ENCODE results near the gene SPEG.

The SPEG gene

DNA sequence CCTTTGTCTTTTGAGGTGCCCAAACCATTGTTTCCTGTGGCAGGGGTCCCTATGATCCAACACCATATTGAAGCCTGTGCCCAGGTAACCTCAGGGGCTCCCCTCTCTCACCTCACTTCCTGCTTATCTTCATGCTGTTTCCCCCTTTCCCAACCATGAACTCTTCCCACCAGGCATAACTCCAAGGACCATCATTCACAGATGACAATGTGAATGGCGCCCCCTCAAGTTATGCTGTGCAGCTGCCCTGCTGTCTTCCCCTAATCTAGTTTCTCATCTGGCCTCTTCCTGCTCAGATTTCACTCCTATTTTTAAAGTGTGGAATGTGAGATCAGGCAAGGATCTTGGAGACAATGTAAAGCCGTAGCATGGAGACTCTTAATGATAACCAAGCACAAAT lies 65.5 kb downstream of the SPEG start:
- H3K27ac ChIP-seq (replicated peaks): no peak overlapping the region
- no peak for DNase-seq (ENCODE audit: low read depth in 1 of 2, low spot score in 1 of 2)
- TF ChIP-seq SPI1 (IDR thresholded peaks at IDR 0.05; ENCODE audit: borderline replicate concordance, low read depth) (no peak), POLR2AphosphoS5 (IDR thresholded peaks at IDR 0.05; ENCODE audit: low read depth) (no peak), GABPA (IDR thresholded peaks at IDR 0.05; ENCODE audit: low read depth) (no peak), REST (IDR thresholded peaks at IDR 0.05; ENCODE audit: insufficient replicate concordance, low read depth) (no peak)
- TF ChIP-seq, protein P1, sequence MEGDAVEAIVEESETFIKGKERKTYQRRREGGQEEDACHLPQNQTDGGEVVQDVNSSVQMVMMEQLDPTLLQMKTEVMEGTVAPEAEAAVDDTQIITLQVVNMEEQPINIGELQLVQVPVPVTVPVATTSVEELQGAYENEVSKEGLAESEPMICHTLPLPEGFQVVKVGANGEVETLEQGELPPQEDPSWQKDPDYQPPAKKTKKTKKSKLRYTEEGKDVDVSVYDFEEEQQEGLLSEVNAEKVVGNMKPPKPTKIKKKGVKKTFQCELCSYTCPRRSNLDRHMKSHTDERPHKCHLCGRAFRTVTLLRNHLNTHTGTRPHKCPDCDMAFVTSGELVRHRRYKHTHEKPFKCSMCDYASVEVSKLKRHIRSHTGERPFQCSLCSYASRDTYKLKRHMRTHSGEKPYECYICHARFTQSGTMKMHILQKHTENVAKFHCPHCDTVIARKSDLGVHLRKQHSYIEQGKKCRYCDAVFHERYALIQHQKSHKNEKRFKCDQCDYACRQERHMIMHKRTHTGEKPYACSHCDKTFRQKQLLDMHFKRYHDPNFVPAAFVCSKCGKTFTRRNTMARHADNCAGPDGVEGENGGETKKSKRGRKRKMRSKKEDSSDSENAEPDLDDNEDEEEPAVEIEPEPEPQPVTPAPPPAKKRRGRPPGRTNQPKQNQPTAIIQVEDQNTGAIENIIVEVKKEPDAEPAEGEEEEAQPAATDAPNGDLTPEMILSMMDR (IDR thresholded peaks at IDR 0.05; ENCODE audit: insufficient read depth, low read length): no peak
- H3K27me3 ChIP-seq (ENCODE audit: insufficient read depth, poor library complexity, severe bottlenecking): peaks cover 28% of the 10 kb centered on the region
- no peak overlapping the region for H3K4me3 ChIP-seq (replicated peaks; ENCODE audit: insufficient read depth, low read length)

- TF ChIP-seq POLR2AphosphoS5 (IDR thresholded peaks at IDR 0.05; ENCODE audit: low read depth) (no peak), GABPA (IDR thresholded peaks at IDR 0.05; ENCODE audit: low read depth) (no peak), REST (IDR thresholded peaks at IDR 0.05; ENCODE audit: insufficient replicate concordance, low read depth) (no peak), SPI1 (IDR thresholded peaks at IDR 0.05; ENCODE audit: borderline replicate concordance, low read depth) (no peak)
- TF ChIP-seq, protein P1 (IDR thresholded peaks at IDR 0.05; ENCODE audit: insufficient read depth, low read length): no peak
- Histone ChIP-seq H3K4me3 (replicated peaks; ENCODE audit: insufficient read depth, low read length) (no peak overlapping the region), H3K27ac (replicated peaks) (no peak overlapping the region), H3K27me3 (ENCODE audit: insufficient read depth, poor library complexity, severe bottlenecking) (peaks cover 13% of the 10 kb centered on the region)
- DNase-seq (ENCODE audit: low read depth in 1 of 2, low spot score in 1 of 2): no peak
Observed at GRCh38 chr2:219501849-219502248, 67.2 kb downstream of the SPEG start.

GRCh38 chr2:219502618-219503017 lies 68.0 kb downstream of the SPEG start:
- Histone ChIP-seq H3K27me3 (ENCODE audit: insufficient read depth, poor library complexity, severe bottlenecking) (peaks cover 5% of the 10 kb centered on the region), H3K27ac (replicated peaks) (no peak overlapping the region), H3K4me3 (replicated peaks; ENCODE audit: insufficient read depth, low read length) (no peak overlapping the region)
- no peak for DNase-seq (ENCODE audit: low read depth in 1 of 2, low spot score in 1 of 2)
- TF ChIP-seq, protein P1 (IDR thresholded peaks at IDR 0.05; ENCODE audit: insufficient read depth, low read length): no peak
- TF ChIP-seq GABPA (IDR thresholded peaks at IDR 0.05; ENCODE audit: low read depth): no peak
- TF ChIP-seq REST (IDR thresholded peaks at IDR 0.05; ENCODE audit: insufficient replicate concordance, low read depth): no peak
- TF ChIP-seq SPI1 (IDR thresholded peaks at IDR 0.05; ENCODE audit: borderline replicate concordance, low read depth): no peak
- no peak for TF ChIP-seq POLR2AphosphoS5 (IDR thresholded peaks at IDR 0.05; ENCODE audit: low read depth)
